UCSD-AML1 (cell line): Measurements from ENCODE around the gene ZNF217.
"Not testable (repeated sequence)": the region's sequence is repeated elsewhere in the genome, so short reads cannot be mapped to it uniquely, and the experiment has no call there.

Experiments
- DNase-seq: peaks from one replicate; lab custom pipeline; 2025; ENCODE audit not compliant: unreplicated experiment; lab: John Stamatoyannopoulos, UW

ZNF217 gene

DNA sequence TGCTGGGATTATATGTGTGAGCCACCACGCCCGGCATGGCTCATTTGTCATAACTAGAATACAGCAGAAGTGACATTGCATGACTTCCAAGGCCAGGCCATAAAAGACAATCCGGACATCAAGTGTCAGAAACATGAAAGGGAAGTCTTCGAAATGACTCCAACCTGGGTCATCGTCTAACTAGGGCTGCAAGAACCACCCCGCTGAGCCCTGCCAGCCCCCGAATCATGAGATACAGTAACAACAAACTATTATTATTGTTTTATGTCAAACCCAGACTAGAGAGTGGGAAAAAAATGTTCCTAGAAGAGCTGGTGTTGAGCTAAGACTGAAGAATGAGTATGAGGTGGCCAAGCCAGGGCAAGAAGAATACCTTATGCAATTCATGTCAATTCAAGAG lies 59.6 kb downstream of the ZNF217 start:
- no peak for DNase-seq

DNA sequence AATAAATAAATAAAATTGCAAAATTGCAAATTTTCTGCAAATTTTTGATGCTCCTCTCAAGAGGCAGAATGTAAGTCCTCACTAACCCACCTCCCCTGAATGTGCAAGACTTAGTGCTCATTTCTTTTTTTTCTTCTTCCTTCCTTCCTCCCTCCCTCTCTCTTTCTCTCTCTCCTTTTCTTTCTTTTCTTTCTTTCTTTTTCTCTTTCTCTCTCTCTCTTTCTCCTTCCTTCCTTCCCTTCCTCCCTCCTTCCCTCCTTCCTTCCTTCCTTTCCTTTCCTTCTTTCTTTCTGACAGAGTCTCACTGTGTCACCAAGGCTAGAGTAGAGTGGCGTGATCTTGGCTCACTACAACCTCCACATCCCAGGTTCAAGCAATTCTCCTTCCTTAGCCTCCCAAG lies 60.1 kb downstream of the ZNF217 start:
- no peak for DNase-seq

DNA sequence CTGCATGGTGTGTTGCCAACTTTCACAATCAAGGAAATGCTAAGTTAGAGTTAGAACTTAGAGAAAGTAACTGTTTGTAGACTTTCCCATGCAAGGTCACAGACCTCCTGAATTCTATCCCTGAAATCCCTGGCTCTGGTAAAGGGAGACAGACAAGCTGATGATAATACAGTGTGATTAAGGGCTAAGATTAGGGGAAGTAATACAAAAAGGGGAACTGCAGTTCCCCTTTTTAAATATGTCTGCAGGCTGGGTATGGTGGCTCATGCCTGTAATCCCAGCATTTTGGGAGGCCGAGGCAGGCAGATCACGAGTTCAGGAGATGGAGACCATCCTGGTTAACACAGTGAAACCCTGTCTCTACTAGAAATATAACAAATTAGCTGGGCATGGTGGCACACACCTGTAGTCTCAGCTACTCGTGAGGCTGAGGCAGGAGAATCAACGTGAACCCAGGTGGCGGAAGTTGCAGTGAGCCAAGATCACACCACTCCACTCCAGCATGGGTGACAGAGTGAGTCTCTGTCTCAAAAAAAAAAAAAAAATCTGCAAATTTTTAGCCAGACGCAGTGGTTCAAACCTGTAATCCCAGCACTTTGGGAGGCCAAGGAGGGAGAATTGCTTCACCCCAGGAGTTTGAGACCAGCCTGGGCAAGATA lies 60.9 kb downstream of the ZNF217 start:
- not testable (repeated sequence) for DNase-seq

DNA sequence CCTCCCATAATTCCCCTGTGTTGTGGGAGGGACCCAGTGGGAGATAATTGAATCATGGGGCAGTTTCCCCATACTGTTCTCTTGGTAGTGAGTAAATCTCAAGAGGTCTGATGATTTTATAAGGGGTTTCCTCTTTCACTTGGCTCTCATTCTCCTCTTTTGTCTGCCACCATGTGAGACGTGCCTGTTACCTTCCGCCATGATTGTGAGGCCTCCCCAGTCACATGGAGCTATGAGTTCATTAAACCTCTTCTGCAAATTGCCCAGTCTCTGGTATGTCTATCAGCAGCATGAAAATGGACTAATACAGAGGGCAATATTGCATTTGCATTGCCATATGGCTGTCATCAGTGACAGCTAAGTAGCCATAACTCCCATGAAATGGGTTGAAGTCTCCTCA lies 63.2 kb downstream of the ZNF217 start:
- DNase-seq: no peak

DNA sequence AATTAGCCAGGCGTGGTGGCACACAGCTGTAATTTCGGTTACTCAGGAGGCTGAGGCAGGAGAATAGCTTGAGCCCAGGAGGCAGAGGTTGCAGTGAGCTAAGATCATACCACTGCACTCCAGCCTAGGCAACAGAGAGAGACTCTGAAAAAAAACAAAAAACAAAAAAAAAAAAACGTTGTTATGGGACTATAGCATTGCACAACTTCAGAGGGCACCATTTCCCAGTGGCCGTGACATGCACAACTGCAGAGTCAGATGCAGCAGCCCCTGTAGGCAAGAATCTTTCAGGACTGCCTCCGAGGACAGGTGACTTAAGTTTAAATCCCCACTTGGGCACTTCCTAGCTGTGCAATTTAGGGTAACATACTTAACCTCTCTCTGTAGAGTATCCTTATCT lies 64.0 kb downstream of the ZNF217 start:
- no peak for DNase-seq

DNA sequence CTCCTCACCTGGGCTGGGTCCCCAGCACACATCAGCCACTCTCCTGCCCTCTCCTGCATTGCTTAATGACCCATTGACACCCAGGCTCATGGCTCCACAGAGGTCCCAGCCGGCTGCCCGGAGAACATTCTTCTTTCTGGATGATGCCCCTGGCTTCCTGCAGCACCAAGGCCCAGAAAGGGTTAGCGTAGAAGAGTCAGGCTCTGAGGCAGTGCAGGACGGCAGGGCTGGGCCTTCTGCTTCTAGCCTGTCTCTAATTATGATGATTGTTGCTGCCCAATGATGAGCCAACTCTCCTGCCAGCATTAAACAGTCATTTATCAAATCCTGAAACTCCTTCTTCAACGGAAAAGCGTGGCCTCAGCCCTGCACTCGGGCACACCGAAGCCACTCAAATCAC lies 66.4 kb downstream of the ZNF217 start:
- DNase-seq: no peak

DNA sequence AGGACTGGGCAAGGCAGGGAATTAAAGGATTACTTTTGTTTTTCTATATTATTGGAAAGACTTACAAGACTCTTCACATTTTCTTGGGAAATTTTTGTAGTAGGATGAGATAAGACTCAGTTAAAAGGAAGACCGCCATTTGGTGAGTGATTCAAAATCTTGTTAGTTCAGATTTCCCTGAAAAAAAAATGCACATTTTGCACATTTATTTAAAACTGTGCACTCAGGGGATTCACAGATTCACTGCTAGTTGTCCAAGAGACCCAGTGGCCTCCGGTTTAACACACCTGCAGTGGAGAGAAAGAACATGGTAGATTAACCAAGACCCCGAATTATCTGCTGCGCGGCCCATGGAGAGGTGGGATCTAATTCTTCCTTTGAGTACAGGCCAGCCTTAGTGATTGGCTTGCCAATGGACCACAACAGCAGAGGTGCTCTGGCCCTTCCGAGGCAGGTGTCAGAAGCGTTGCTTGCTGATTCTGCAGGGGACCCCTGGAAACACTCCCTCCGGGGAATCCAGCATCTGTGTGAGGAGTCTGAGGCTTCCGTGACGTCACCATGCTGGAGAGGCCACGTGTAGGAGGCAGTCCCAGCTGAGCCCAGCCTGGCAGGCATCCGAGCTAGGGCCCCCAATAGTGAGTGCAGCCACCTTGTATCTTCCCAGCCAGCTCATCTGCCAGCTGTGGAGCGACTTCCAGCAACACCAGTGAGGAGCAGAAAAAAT lies 68.9 kb downstream of the ZNF217 start:
- DNase-seq: no peak

DNA sequence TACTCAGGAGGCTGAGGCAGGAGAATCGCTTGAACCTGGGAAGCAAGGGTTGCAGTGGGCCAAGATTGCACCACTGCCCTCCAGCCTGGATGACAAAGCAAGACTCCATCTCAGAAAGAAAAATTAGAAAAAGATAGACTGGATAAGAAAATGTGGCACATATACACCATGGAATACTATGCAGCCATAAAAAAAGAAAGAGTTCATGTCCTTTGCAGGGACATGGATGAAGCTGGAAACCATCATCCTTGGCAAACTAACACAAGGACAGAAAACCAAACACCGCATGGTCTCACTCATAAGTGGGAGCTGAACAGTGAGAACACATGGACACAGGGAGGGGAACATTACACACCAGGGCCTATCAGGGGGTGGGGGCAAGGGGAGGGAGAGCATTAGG lies 70.0 kb downstream of the ZNF217 start:
- not testable (repeated sequence) for DNase-seq

DNA sequence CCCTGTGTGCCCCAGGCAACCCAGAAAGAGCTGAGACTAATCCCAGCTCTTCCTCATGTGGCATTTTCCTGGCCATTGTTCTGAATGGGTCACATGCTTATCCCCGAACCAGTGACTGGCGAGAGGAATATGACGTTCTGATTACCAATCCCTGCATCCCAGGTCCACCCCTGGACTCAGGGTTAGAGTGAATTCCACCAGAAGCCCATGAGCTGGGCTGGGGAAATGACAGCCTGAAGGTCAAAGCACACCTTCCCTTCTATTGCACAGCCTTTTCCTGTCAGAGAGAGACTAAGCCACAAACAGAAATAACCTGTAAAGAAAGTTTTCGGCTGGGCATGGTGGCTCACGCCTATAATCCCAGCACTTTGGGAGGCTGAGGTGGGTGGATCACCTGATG lies 70.9 kb downstream of the ZNF217 start:
- no peak for DNase-seq

DNA sequence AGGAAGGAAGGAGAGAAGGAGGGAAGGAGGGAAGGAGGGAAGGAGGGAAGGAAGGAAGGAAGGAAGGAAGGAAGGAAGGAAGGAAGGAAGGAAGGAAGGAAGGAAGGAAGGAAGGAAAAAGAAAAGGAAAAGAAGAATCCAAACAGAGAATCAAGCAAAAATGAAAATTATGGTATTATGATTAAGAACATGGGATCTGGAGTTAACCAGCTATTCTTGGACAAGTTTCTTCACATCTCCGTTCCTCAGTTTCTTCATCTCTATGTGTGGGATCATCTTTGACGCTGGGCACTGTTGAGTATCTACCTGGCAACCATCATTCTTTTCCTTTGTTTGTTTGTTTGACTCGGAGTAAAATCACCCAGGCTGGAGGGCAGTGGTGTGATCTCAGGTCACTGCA lies 71.6 kb downstream of the ZNF217 start:
- DNase-seq: no peak

DNA sequence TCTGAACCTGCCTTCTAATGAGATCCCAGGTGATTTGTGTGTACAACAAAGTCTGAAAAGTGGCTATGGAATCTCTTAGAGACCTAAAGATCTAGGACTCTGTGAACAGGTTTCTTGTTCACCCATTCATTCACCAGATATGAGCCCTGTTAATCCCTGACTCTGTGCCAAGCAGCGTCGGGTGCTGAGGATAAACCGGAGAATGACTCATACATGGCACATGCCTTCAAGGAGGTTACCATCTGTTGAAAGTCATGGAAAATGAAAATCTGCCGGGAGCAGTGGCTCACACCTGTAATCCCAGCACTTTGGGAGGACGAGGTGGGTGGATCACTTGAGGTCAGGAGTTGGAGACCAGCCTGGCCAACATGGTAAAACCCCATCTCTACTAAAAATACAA lies 72.2 kb downstream of the ZNF217 start:
- not testable (repeated sequence) for DNase-seq

DNA sequence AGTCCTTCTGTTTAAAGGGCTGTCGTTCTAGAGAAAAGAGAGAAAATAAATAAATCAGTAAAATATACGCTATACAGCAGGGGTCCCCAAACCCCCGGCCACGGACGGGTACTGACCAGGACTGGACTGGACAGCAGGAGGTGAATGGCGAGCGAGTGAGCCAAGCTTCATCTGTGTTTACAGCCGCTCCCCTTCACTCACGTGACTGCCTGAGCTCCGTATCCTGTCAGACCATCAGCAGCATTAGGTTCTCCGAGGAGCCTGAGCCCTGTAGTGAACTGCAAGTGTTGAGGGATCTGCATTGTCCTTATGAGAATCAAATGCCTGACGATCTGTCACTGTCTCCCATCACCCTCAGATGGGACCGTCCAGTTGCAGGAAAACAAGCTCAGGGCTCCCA lies 76.5 kb downstream of the ZNF217 start:
- DNase-seq: no peak
